Kidney capillary endothelial cell (primary cell): ENCODE measurements around the gene FLT1.

Experiments
- DNase-seq: peaks from one replicate; pipeline ENCODE4 v3.0.0-alpha.2; 2018; ENCODE audit warnings: low spot score

FLT1 gene

GRCh38 chr13:28526876-28527275 is 31.9 kb upstream of the FLT1 start:
- no peak for DNase-seq

- DNase-seq: no peak
Observed at GRCh38 chr13:28522871-28523270, 27.9 kb upstream of the FLT1 start.

GRCh38 chr13:28513745-28514144 is 18.8 kb upstream of the FLT1 start:
- no peak for DNase-seq

GRCh38 chr13:28510542-28510941 is 15.6 kb upstream of the FLT1 start:
- no peak for DNase-seq

DNA sequence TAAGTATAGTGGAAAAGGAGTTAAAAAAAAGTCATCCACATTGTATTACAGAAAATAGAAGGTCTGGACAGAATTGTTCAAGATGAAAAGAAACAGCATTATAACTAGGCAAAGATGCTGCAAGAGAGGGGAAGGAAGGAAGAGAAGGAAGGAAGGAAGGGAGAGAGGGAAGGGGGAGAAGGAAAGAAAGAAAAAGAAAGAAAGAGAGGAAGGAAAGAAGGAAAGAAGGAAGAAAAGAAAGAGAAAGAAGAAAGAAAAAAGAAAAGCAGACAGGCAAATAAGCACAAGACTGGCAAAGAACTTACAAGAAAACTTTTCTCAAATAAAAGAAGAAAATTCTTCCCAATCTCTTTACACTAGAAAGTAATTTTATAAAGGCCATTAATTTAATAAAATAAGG is 15.1 kb upstream of the FLT1 start:
- DNase-seq: no peak

- no peak for DNase-seq
Observed at GRCh38 chr13:28505543-28506135, 10.7 kb upstream of the FLT1 start.

- DNase-seq: no peak
Observed at GRCh38 chr13:28503182-28503967, 8.4 kb upstream of the FLT1 start.

DNA sequence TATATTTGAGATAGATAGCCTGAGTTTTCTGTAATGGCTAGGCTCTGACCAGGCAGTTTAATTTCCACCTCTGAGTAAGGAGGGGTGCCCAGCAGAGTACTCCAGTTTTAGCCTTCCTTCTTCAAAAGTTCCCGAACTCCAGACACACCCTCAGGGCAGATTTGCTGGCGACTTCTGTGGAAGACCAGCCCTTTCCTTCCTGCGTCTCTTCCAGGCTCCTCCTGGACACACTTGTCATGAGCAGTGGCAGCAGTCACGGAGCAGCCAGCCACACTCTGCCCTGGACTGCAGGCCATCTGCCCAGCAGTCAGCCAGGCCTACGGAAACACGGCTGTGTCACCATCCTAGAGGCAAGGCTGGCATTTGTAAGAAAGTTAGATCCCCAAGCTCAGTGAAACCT is 6.6 kb upstream of the FLT1 start:
- DNase-seq: peak; percentile 92

- DNase-seq: no peak
Observed at GRCh38 chr13:28499609-28500008, 4.7 kb upstream of the FLT1 start.

DNA sequence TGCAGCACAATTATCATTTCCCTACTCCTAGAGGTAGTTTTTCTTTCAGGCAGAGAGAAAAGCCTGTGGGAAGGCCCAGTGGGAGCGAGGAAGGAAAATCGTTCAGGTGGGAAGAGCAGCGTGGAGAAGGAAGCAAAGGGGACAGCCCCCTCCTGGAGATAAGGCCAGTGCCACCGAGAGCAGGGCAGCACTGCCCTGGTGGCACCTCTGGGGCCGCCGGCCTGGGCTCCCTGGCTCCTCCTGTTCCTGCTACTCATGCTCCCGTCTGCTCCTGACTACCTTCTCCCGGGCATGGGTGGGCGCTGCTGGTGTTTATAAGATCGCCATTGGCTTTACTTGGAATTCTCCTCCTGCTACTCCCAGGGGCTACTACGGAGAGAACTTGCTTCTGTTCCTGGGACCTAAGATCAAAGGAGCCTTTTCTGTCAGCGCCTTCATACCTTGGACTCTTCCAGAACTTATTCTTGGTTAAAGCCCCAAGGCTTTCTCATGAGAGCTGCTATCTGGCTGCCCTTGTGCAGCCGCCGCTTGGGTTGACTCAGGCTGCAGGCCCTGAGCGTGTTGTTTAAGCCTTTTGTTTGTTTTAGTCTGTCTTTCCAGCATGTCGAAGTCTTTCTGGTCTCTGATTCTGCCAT is 3.7 kb upstream of the FLT1 start:
- no peak for DNase-seq

- DNase-seq: no peak
Observed at GRCh38 chr13:28497143-28497876, 2.4 kb upstream of the FLT1 start.

DNA sequence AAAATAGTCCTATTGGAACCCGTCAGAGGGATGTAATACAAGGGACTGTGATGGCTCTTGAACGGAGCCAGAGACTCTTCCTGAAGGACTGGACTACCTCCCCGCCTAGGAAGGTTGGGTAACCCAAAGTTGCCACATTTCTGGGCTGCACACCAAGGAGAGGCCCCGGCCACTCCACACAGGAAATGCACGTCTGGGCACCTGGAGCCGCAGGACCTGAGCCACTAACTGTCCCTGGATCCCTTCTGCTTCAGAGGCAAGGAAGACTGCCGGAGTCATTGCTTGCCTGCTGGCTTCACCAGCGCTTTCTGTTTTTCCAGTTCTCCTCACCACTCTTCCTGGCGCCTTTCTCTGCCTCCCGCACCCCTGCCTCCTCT is 1.2 kb upstream of the FLT1 start:
- DNase-seq: no peak

GRCh38 chr13:28495538-28496187 is 735 bp upstream of the FLT1 start:
- no peak for DNase-seq

GRCh38 chr13:28494504-28494777 is 487 bp downstream of the FLT1 start:
- DNase-seq: no peak

GRCh38 chr13:28493740-28494503 is 1.0 kb downstream of the FLT1 start:
- no peak for DNase-seq

GRCh38 chr13:28492569-28493367 is 2.2 kb downstream of the FLT1 start:
- DNase-seq: no peak

DNA sequence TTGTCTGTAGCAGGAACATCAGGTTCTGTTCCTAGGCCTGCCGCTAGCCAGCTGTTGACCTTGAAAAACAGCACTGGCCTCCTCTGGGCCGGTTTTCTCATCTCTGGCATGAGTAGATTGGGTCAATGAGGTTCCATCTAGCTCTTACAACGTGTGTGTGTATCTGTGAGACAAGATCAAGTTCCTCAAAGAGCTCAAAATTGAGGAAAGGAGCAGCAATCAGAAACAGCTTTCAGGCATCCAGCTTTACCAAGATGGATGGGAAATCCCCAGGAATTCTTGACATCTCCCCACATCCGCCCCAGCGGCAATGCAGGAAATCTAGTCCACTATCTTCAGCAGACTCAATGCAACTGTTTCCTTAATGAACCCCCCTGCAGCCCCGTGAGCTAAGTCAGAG is 4.9 kb downstream of the FLT1 start:
- no peak for DNase-seq

DNA sequence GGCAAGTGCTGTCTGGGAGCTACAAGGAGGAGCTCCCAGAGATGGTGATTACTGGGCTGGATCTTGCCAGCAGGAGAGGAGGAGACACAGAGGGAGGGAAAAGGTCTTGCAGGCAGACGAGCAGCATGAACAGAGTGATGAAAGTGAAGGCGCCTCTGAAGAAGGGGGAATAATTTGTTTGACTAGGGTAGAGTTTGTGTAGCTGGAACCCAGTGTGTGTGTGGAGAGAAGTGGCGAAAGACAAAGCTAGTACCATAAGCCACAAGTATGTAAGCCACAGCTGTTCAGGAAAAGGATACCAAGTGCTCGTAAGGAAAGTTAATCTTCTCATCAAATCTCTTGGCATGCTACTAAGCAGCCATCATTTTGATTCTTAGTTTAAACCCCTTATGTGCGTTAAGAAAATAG is 5.4 kb downstream of the FLT1 start:
- DNase-seq: no peak

- no peak for DNase-seq
Observed at GRCh38 chr13:28488376-28489005, 6.4 kb downstream of the FLT1 start.

GRCh38 chr13:28485996-28486543 is 8.9 kb downstream of the FLT1 start:
- no peak for DNase-seq
